Astrocyte (in vitro differentiated cells and primary cell): ENCODE results near the gene CPLX4.

ENCODE experiments used
- CTCF ChIP-seq: IDR thresholded peaks from 2 replicates; pipeline ENCODE4 v1.5.1; 2011; ENCODE audit warnings: low read depth, mild to moderate bottlenecking, inconsistent platforms, low read length, moderate library complexity; ENCODE audit not compliant: insufficient read depth
- EZH2 ChIP-seq: IDR thresholded peaks from 2 replicates; pipeline ENCODE4 v1.6.1; 2012; ENCODE audit warnings: mild to moderate bottlenecking, low read length, inconsistent platforms; ENCODE audit not compliant: insufficient read depth

GRCh38 chr18:59340817-59341216 is 22.4 kb upstream of the CPLX4 start:
- TF ChIP-seq CTCF = no peak
- TF ChIP-seq EZH2 = no peak
